Fibroblast of skin of left biceps (primary cell): Measurements from ENCODE around the gene CSF3R.
A peak's percentile ranks its signal among the peaks of the same experiment; 100 is the strongest.

Source experiments
- DNase-seq, 2 experiments: peaks; one replicate each; pipeline ENCODE4 v3.0.0-alpha.2; 2013; ENCODE audit warnings: low read depth in 2 of 2

The CSF3R gene

DNA sequence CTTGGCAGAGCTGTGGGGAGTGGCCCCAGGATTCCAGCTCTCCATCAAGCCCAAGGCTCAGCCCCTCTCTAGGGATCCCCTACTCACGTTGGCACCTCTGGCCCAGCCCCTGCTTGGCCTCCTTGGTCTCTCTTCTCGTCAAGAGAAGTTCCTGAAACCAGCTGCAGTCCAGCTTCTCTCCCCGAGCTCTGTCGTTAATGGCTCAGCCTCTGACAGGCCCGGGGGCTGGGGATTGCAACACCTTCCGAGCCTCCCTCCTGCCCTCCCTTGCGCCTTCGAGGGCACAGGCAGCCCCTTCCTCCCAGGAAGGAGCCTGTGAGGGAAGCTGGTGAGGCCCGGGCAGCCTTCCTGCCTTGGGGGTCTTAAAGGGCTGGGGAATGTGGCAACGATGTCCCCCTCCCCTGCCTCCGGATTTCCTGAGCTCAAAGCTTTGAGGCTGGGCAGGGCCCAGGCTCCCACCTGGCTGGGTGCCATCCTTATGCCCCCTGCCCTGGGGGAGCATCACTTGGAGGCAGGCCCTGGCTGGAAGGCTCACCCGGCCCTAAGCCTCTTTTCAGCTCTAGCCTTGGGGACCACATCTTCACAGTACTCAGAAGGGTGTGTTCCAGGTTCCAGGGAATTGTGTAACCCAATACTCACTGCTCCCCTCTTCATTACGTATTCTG, at the start of gene CSF3R:
TSS of gene CSF3R (minus strand) at position 190 of the 665 bp plus-strand sequence. CDS start 3,417 bp downstream, outside the sequence.
- DNase-seq: no peak

GRCh38 chr1:36531833-36532232, 49.1 kb upstream of the CSF3R start:
- DNase-seq: no peak

GRCh38 chr1:36530791-36531190, 48.1 kb upstream of the CSF3R start:
- DNase-seq: no peak

DNA sequence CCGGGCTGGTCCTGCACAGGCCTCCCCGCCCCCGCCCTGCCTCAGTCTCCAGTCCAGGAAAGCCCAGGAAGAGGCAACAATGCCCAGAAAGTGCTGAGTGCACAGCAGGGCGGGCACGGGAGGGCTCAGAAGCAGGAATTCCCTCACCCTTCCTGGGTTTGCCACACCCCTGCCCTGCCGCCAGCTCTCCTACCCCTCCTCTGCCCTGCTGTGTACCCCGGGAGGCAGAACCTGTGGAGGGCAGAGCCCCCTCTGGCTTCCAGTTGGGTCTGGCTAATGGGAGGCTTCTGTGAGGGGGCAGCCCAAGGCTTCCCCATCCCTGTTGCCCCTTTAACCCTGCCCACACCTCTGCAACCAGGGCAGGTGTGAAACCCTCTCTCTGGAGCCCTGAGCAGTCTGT, 47.5 kb upstream of the CSF3R start:
- no peak for DNase-seq

DNA sequence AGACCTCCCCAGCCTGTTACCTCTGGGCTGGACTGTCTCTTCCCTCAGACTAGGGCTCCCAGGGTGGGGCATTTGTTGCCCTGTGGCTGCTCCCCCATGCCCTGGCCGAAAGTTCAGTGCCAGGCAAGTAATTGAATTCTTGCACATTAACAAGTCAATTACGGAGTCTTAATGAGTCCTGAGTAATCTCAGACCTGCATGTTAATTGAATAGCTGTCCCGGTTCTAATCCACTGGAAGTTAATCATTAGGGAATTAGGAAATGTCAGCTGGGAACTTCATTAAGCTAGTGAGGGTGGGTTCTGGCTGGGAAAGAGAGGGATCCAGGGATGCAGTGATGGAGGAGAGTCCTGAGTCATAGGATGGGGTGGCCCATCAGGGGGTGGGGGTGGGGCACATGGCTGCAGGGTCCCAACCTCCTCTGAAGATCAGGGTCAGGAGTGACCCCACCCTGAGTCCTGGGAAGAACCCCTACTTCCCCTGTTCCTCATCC, 47.1 kb upstream of the CSF3R start:
- DNase-seq: no peak

- DNase-seq: no peak
These were observed 45.9 kb upstream of the CSF3R start for GRCh38 chr1:36528361-36529349.

- no peak for DNase-seq
These were observed 42.5 kb upstream of the CSF3R start for GRCh38 chr1:36525166-36525565.

DNA sequence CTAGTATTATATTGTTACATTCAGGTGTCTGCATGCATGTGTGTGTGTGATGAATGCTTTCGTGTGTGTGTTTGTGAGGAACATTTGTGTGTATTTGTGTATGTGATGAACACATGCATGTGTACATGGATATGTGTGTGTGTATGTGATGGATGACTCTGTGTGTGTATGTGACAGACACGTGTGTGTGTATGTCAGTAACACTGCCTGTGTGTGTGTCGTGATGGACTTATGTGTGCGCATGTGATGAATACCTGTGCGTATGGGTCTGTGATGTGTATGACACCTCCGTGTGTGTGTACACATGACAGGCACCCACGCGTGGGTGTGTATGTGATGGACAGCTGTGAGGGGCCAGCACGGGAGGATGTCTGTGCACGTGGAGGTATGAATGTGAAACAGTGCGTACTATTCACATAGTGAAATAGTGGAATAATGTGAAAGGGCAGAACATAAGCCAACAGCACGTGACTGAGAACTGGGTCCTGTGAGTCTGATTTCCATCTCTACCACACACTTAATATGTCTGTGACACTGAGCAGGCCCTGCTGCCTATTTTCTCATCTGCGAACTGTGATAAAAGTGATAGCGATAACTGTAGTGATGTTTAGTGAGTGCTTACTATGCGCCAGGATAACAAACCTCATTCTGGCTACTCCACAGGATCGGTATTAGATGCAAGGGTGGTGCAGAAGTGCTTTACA, 41.8 kb upstream of the CSF3R start:
- no peak for DNase-seq

DNA sequence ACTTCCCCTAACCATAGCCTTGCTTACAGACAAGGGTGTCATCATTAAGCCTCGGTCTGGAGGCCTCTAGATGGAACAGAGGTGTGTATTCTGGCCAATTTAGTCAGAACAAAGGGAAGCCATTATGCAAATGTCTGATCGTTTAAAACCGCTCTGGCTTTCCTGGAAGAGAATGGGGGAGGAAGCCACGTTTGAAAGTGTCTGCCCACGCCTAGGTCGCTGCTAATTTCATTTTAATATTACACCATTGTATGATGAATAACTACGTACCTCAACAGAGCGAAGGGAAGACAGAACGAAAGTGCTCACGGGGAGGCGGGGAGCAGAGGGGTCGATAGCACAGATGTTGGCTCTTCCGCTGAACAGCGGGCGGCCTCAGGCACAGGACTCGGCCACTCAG, 41.1 kb upstream of the CSF3R start:
- DNase-seq: no peak

- DNase-seq: no peak
These were observed 40.5 kb upstream of the CSF3R start for GRCh38 chr1:36523230-36523495.

DNA sequence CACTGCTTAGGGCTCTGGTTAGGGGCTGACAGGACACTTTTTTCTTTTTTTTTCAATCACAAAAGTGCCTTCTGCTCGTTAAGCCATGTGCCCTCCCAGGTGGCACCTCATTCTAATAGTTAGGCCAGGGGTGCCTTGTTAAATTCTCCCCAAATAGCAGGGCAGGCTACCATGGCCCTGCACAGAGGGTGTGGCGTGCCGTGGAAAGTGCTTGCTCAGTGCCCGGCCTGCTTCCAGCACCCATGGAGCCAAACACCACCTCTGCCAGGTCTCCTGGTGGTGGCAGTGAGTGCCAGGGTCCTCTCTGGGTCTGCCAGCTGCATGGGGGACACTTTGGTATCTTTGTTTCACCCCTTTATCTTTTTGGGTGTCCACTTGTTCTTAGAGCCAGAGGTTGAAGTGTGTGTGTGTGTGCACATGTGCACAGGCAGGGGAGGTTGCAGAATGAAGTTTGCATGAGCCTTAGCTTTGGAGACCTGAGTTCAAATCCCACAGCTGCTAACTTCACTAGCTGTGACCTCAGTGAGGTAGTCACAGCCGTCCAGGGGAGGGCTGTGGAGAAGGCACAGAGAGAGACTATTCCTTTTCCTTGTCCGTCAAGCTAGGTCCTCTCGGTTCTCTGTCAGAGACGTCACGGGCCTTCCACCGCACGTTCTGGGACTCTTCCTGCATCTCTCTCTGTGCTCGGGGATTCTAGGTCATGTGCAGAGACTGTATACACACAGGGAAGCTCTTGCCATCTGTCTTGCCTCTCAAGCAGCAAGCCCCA, 39.9 kb upstream of the CSF3R start:
- DNase-seq: no peak

GRCh38 chr1:36522021-36522420, 39.3 kb upstream of the CSF3R start:
- no peak for DNase-seq

- DNase-seq: no peak
These were observed 38.2 kb upstream of the CSF3R start for GRCh38 chr1:36520771-36521420.

DNA sequence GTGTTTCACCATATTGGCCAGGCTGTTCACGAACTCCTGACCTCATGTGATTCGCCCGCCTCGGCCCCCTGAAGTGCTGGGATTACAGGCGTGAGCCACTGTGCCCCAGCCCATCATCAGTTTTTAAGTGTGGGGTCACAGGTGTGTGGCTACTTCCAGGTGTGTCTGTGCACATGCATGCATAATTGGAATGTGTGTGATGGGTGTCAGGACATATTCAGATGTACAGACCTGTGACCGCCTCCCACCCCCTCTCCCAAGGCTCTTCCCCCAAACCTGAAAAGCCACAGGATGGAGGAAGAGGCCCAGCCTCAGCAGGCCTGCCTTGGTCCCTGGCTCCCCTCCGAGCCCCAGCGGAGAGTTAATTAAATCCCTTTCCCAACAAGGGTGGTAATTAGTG, 37.3 kb upstream of the CSF3R start:
- DNase-seq: no peak

DNA sequence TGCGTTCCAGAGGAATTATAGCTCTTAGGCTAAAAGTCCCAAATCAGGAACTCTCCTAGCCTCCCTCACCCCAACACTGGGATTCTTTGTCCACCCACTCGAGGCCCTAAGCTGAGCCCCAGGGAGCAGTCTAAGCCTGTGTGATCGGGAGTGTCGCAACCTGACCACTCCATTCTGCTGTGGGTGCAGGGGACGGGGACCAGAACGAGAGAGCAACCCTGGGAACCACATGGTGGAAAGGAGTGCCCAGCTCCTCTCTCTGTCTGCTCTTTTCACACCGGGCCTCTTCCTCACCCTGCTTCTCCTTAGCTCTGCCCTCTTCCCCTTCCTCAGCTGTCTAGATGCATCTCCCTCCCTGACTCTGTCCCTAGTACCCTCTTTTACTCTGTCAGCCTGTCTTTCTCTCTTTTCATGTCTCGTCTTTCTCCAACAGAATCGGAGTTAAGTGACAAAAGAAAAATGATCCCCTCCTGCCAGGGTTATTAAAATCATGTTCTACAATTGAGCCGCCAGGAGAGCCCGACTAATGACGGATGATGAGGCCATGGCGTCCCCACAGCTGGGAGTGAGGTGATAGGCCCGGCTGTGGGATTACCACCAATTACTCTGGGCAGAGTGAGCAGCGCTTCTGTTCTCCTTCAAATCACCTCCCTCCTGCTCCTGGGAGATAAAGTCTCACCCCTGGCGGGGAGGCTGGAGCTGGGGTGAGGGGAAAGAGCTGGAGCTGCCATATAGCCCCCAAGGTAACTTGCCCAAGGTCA, 34.5 kb upstream of the CSF3R start:
- no peak for DNase-seq

DNA sequence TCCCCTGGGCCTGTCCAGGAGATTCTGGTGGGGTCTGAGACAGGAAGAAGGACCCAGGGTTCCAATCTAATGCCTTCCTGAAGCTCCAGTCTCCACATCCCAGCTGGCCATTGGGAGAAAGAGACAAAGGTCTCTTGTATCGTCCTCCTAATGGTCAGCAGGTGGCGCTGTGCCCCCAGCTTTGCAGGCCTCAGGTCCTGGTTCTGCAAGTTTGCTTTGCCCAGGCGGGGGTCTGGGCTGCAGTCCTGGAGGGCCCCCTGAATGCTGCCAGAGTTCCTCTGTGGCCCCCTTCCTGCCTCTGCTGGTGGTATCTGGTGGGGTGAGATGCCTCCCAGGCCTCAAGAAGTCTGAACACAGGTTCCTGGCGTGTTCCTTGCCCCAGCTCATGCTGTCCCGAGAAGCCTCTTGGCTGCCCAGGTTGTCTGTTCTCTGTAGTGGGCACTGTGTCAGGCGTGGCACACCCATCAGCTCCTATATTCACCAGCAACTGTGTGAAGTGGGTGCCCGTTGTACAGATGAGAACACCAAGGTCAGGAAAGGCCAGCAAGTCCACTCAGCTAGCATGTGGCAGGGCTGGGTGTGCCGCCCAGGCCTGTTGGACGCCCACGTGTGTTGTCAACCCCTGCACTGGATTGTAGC, 33.8 kb upstream of the CSF3R start:
- DNase-seq: peak; percentile 5 to 13

GRCh38 chr1:36515315-36516138, 32.8 kb upstream of the CSF3R start:
- DNase-seq: no peak

DNA sequence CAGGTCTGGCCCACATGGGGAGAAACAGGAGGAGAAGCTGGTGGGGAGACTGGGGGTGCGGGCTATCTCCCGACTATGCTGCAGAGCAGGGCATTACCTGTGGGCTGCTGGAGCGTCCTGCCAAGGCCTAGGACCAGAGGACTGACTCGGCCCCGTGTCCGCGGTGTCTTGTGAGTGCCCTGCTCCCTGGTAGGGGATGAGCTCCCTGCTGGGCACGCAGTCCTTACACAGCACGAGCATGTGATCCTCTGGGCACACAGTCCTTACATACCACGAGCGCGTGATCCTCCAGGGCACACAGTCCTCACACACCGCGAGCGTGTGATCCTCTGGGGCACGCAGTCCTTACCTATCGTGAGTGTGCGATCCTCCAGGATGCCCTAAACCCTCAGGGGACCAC, 31.8 kb upstream of the CSF3R start:
- no peak for DNase-seq
